ENCODE measurements around the gene CLDN15. TPM values are rescaled to one million over a fixed set of nuclear protein-coding genes. Genes with fewer than 3 reads are reported as not detected.
"Not testable (repeated sequence)": the region's sequence is repeated elsewhere in the genome, so short reads cannot be mapped to it uniquely, and the experiment has no call there.

The CLDN15 gene
- total RNA-seq, 2 experiments from 2014 or later = 17.6 to 18.8 TPM

GRCh38 chr7:101207459-101207858 lies 30.1 kb downstream of the CLDN15 start:
- ChIA-PET POLR2A (interaction anchor here (0.6 to 0.7 kb wide), 2 partner anchors 20 to 21 kb away, joined by 4 to 13 read pairs; no protein-coding TSS in a partner anchor), CTCF (no interaction called here)

- POLR2A ChIA-PET = interaction anchor here (0.6 kb wide), 1 partner anchor 20 kb away, joined by 13 read pairs; no protein-coding TSS in a partner anchor
- CTCF ChIA-PET = no interaction called here
Measured at GRCh38 chr7:101206665-101207042, 30.9 kb downstream of the CLDN15 start.

- ChIA-PET POLR2A (interaction anchor here (0.6 kb wide), 1 partner anchor 40 kb away, joined by 3 read pairs; no protein-coding TSS in a partner anchor), CTCF (no interaction called here)
Measured at GRCh38 chr7:101205901-101206664, 31.5 kb downstream of the CLDN15 start.

GRCh38 chr7:101203740-101204738 lies 33.6 kb downstream of the CLDN15 start:
- CTCF ChIA-PET = interaction anchor here (2.1 kb wide), 1 partner anchor 11 kb away, joined by 6 read pairs; no protein-coding TSS in a partner anchor
- POLR2A ChIA-PET = not testable (repeated sequence)

DNA sequence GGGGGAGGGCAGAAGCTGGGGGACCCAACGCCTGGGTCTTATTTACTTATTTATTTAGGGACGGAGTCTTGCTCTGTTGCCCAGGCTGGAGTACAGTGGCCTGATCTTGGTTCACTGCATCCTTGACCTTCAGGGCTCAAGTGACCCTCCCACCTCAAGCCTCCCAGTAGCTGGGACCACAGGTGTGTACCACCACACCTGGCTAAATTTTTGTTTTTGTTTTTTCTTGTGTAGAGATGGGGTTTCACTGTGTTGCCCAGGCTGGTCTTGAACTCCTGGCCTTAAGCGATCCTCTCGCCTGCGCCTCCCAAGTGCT lies 35.0 kb downstream of the CLDN15 start:
- CTCF ChIA-PET = interaction anchor here (1.2 to 1.4 kb wide), 2 partner anchors 15 to 81 kb away, joined by 3 to 5 read pairs; partner anchors contain the start of genes PLOD3 and ZNHIT1
- POLR2A ChIA-PET = interaction anchor here (0.5 to 0.6 kb wide), 2 partner anchors 17 to 311 kb away, joined by 4 to 5 read pairs; no protein-coding TSS in a partner anchor

DNA sequence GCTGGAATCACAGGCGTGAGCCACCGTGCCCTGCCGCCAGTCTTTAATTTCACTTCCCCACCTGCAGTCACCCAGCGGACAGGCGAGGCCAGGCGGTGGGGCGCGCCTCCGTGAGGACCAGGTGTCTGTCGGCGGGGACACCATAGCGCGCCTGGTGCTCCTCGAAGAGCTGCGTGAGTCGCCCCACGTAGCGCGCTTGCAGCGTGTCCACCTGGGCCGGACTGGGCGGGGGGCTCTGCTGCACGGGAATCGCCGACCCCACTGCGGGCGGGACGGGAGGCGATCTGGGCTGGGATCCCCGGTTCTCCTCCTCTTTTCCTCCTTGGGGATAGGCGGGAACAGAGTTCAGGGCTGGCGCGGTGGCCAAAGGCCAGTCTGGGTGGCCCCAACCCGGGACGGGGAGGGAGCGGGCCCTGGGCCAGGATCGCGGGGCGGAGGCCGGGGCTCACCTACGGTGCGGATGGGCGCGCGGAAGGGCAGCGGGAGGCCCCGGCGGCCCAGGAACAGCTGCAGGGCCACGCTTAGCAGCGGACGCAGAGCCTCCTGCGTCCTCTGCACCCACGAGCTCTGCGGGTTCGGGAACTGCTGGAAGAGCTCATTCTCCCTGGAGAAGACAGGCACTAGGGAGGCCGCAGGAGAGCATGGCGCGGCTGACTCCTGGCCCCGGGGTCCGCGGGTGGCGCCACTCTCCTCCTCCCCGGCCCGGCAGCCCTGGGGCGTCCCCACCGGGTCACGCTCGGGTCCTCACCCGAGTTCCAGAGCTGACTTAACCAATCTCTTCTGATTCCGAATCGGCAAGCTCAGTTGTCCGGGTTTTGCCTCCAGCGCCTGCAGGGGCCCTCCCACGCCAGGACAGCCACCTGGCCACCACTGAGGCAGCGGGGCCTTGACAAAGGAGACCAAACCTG lies 35.7 kb downstream of the CLDN15 start:
- ChIA-PET POLR2A (interaction anchor here (0.5 to 0.6 kb wide), 2 partner anchors 18 to 311 kb away, joined by 4 to 5 read pairs; no protein-coding TSS in a partner anchor), CTCF (interaction anchor here (1.2 to 1.4 kb wide), 2 partner anchors 15 to 82 kb away, joined by 3 to 5 read pairs; partner anchors contain the start of genes PLOD3 and ZNHIT1)

DNA sequence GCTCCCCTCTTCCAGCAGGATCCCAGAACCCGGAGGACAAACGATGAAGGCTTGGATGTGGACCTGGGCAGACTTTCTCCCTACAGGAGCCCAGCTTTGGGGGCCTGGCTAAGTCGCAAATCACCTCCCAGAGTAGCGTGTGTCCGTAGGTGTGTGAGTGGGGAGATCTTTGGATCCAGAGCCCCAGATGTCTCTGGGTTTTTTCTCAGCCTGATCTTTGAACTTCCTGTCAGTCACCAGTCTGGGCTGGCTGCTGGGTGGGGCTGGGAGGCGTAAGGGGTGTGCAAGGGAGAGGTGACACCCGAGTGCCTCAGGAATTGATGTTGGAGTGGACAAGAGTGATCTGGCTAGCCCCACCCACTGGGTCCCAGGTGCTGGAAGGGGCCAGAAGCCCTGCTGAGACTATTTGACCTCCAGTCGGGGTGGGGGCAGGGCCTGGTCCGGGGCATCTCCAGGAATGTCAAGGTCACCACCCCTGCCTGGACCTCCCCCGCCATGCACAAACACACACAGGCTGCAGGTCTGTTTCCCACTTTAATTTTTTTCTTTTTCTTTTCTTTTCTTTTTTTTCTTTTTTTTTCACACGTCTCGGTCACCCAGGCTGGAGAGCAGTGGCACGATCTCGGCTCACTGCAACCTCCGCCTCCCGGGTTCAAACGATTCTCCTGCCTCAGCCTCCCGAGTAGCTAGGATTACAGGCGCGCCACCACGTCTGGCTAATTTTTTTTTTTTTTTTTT lies 36.6 kb downstream of the CLDN15 start, which contains the start of gene MOGAT3:
TSS of gene MOGAT3 (minus strand) at position 175 of the 738 bp plus-strand sequence. CDS start 182 bp downstream, outside the sequence.
- CTCF ChIA-PET = interaction anchor here (1.2 to 1.4 kb wide), 2 partner anchors 16 to 83 kb away, joined by 3 to 5 read pairs; partner anchors contain the start of genes PLOD3 and ZNHIT1
- POLR2A ChIA-PET = no interaction called here

- ChIA-PET CTCF (no interaction called here), POLR2A (interaction anchor here (0.6 kb wide), 1 partner anchor 56 kb away, joined by 7 read pairs; no protein-coding TSS in a partner anchor)
Measured at GRCh38 chr7:101200504-101200861, 37.1 kb downstream of the CLDN15 start.

GRCh38 chr7:101199522-101199921 lies 38.1 kb downstream of the CLDN15 start:
- CTCF ChIA-PET = interaction anchor here (0.7 kb wide), 1 partner anchor 22 kb away, joined by 7 read pairs; no protein-coding TSS in a partner anchor
- POLR2A ChIA-PET = not testable (repeated sequence)

DNA sequence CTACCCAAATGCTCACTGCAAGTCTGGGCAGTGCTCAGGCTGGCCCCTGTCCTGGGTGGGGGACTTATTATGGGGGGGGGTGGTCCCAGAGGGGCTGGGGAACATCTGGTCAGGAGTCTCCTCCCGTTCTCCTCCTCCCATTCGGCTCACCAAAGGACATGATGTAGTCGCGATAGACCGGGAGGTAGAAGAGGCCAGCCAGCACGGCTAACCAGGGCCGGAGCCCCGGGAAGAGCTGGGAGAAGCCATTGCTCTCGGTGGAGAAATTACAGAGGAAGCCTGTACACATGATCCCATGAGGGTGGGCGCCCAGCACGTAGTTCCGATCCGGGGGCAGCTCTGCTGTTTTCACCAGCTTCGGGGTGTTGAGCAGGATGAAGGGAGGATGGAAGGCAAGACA lies 39.1 kb downstream of the CLDN15 start:
- POLR2A ChIA-PET = no interaction called here
- CTCF ChIA-PET = no interaction called here

GRCh38 chr7:101197991-101198390 lies 39.6 kb downstream of the CLDN15 start:
- ChIA-PET CTCF (no interaction called here), POLR2A (no interaction called here)

DNA sequence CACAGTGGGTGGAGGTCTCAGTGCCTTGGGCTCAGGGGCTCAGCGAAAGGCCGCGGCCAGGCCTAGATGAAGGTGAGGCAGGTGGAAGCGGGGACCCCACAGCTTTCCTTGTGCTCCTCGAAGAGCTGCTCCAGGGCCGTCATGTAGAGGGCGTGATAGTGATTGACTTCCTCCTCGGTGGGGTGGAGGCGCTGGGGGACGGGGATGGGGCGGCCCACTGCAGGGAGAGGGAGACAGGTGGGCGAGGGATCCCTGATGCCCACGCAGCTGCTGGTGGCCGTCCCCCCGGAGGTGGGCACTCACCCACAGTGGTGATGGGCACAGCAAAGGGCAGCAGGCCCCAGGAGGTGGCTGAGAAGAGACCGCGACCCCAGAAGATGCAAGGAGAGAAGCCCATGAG lies 41.7 kb downstream of the CLDN15 start:
- POLR2A ChIA-PET = no interaction called here

DNA sequence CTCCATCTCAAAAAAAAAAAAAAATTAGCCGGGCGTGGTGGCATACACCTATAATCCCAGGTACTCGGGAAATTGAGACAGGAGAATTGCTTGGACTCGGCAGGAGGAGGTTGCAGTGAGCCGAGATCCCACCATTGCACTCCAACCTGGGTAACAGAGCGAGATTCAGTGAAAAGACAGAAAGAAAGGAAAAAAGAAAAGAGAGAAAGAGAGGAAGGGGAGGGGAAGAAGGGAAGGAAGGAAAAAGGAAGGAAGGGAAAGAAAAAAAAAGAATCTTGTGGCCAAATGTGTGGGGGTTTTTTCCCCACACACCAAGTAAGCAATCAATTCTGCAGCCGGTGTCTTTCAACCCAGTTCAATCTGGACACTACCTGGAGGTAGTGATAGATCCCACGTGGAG lies 48.5 kb downstream of the CLDN15 start:
- ChIA-PET POLR2A (no interaction called here), CTCF (interaction anchor here (0.6 to 1.2 kb wide), 2 partner anchors 94 to 185 kb away, joined by 3 read pairs; no protein-coding TSS in a partner anchor)

More for the DNA sequence above, 41.7 kb downstream of the CLDN15 start:
- CTCF ChIA-PET = interaction anchor here (1.2 to 6.1 kb wide), 2 partner anchors 48 to 52 kb away, joined by 4 to 70 read pairs; no protein-coding TSS in a partner anchor

DNA sequence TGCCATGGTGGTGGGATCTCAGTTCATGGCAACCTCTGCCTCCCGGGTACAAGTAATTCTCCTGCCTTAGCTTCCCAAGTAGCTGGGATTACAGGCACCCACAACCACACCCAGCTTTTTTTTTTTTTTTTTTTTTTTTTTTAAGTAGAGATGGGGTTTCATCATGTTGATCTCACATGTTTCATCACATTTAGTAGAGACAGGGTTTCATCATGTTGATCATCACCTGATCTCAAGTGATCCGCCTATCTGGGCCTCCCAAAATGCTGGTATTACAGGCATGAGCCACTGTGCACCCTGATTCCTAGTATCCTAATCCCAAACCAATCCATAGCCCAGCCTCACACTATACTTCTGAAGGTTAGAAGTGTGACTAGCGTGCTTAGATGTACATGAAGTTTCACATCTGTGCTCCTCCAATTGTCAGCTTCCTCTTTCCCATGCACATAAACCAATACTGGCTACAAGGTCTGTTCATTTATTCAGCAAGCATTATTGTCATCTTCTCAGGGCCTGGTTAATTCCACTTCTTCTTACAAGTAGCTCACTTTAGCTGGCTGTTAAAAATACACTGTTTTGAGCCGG lies 50.7 kb downstream of the CLDN15 start:
- CTCF ChIA-PET = interaction anchor here (0.8 to 1.4 kb wide), 2 partner anchors 9 to 46 kb away, joined by 3 to 4 read pairs; no protein-coding TSS in a partner anchor
- POLR2A ChIA-PET = interaction anchor here (0.7 kb wide), 1 partner anchor 20 kb away, joined by 13 read pairs; no protein-coding TSS in a partner anchor

GRCh38 chr7:101186194-101186593 lies 51.4 kb downstream of the CLDN15 start:
- ChIA-PET CTCF (interaction anchor here (0.6 to 1.5 kb wide), 3 partner anchors 9 to 44 kb away, joined by 3 to 4 read pairs (median 4); no protein-coding TSS in a partner anchor), POLR2A (interaction anchor here (0.7 kb wide), 1 partner anchor 21 kb away, joined by 13 read pairs; no protein-coding TSS in a partner anchor)

GRCh38 chr7:101185258-101185839 lies 52.3 kb downstream of the CLDN15 start:
- ChIA-PET CTCF (interaction anchor here (1.5 kb wide), 1 partner anchor 10 kb away, joined by 3 read pairs; no protein-coding TSS in a partner anchor), POLR2A (no interaction called here)
